ENCODE results near the gene PRPF40A. TPM values are rescaled to one million over a fixed set of nuclear protein-coding genes. Genes with fewer than 3 reads are reported as not detected.

Gene PRPF40A
- total and polyA plus RNA-seq, 8 donors, result 8.7 to 44.7 (median 26.1) TPM

GRCh38 chr2:152618193-152618564 lies 99.1 kb downstream of the PRPF40A start:
- 85 to 89% methylated on average over 5 of the region's 5 CpGs for WGBS, 2 donors
- no peak for FAIRE-seq
- Histone ChIP-seq H3K27ac (no peak overlapping the region), H3K4me3 (no peak overlapping the region), H3K36me3 (peaks cover 0 to 14% (median 0%) of the 10 kb centered on the region in 3 donors), H3K9me3 (no peaks in the 10 kb centered on the region), H3K27me3 (no peaks in the 10 kb centered on the region), H3K4me1 (no peaks in the 10 kb centered on the region)
- no peak for ATAC-seq
- DNase-seq, result no peak
- TF ChIP-seq, protein P1, sequence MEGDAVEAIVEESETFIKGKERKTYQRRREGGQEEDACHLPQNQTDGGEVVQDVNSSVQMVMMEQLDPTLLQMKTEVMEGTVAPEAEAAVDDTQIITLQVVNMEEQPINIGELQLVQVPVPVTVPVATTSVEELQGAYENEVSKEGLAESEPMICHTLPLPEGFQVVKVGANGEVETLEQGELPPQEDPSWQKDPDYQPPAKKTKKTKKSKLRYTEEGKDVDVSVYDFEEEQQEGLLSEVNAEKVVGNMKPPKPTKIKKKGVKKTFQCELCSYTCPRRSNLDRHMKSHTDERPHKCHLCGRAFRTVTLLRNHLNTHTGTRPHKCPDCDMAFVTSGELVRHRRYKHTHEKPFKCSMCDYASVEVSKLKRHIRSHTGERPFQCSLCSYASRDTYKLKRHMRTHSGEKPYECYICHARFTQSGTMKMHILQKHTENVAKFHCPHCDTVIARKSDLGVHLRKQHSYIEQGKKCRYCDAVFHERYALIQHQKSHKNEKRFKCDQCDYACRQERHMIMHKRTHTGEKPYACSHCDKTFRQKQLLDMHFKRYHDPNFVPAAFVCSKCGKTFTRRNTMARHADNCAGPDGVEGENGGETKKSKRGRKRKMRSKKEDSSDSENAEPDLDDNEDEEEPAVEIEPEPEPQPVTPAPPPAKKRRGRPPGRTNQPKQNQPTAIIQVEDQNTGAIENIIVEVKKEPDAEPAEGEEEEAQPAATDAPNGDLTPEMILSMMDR (IDR thresholded peaks at IDR 0.05), result no peak
- intact Hi-C loops (cut with DNase I), result no loop called here

DNA sequence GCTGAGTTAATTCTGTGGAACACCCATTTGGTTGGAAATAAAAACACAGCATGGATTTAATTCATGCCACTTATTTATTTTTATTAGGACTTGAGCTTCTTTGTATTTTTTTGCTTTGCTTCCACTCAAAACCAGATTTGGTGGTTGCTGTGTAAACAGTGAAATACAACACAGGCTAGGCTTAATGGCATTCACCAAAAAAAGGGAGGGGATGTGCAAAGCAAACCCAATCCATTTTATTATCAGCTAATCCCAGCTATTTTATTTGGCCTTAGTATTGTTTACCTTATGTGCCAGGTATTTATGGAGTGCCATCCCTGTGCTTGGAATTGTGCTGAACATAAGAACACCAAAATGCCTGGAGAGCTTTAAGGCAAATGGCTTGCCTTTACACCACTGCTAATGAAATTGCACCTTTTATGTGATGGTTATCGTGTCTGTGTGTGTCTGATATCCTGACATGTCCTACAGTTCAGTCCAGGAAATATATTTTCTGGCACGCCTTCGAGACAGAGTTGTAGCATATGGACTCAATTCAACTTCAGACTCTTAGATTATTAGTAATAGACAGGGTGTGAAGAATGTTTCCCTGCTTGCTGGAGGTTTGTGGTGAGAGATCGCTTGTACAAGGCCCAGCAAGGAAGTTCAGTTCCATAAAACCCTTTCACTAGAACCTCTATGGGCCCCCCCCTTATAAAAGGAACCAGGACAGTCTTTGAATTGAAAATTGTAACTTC lies 99.6 kb downstream of the PRPF40A start:
- no peak overlapping the region for H3K27ac ChIP-seq
- H3K9me3 ChIP-seq, result no peaks in the 10 kb centered on the region
- DNase-seq (no peak), ATAC-seq (no peak), FAIRE-seq (no peak)
- intact Hi-C loops (cut with DNase I), result no loop called here
- no peaks in the 10 kb centered on the region for H3K27me3 ChIP-seq
- H3K4me3 ChIP-seq, result no peak overlapping the region
- no peaks in the 10 kb centered on the region for H3K4me1 ChIP-seq
- peaks cover 0 to 14% (median 0%) of the 10 kb centered on the region in 3 donors for H3K36me3 ChIP-seq
- TF ChIP-seq, protein P1 (IDR thresholded peaks at IDR 0.05), result no peak
- WGBS, 2 donors, result 93 to 98% methylated on average over 4 of the region's 4 CpGs

- H3K4me3 ChIP-seq, result no peak overlapping the region
- 57 to 61% methylated on average over 5 of the region's 5 CpGs for WGBS, 2 donors
- no peak for FAIRE-seq
- H3K9me3 ChIP-seq, result no peaks in the 10 kb centered on the region
- H3K27ac ChIP-seq, result no peak overlapping the region
- TF ChIP-seq, protein P1 (IDR thresholded peaks at IDR 0.05), result no peak
- peak in 1 of 4 donors; percentile 18 for ATAC-seq
- no peaks in the 10 kb centered on the region for H3K27me3 ChIP-seq
- H3K36me3 ChIP-seq, result peaks cover 0 to 14% (median 0%) of the 10 kb centered on the region in 3 donors
- no peaks in the 10 kb centered on the region for H3K4me1 ChIP-seq
- intact Hi-C loops (cut with DNase I), result no loop called here
- DNase-seq, result no peak
Measured at GRCh38 chr2:152615177-152615576, 102.1 kb downstream of the PRPF40A start.

- no peaks in the 10 kb centered on the region for H3K4me1 ChIP-seq
- H3K27me3 ChIP-seq, result no peaks in the 10 kb centered on the region
- no peak overlapping the region for H3K4me3 ChIP-seq
- TF ChIP-seq, protein P1 (IDR thresholded peaks at IDR 0.05), result no peak
- no peak for FAIRE-seq
- peak in 1 of 4 donors; percentile 15 for ATAC-seq
- no peaks in the 10 kb centered on the region for H3K9me3 ChIP-seq
- 91 to 94% methylated on average over 2 of the region's 2 CpGs for whole genome bisulfite sequencing, 2 donors
- peaks cover 0 to 11% (median 0%) of the 10 kb centered on the region in 3 donors for H3K36me3 ChIP-seq
- intact Hi-C loops (cut with DNase I), result no loop called here
- no peak for DNase-seq
- H3K27ac ChIP-seq, result no peak overlapping the region
Measured at GRCh38 chr2:152613235-152613634, 104.0 kb downstream of the PRPF40A start.
